H9 (cell line): Measurements from ENCODE around the gene SLC25A15. TPM values are rescaled to one million over a fixed set of nuclear protein-coding genes. Genes with fewer than 3 reads are reported as not detected.

Experiments used
- DNase-seq: peaks from one replicate; pipeline ENCODE4 v3.0.0-alpha.2; 2017
- H2AFZ ChIP-seq: one replicate; pipeline ENCODE4 v1.6.1; 2013; ENCODE audit warnings: mild to moderate bottlenecking, low read length, control low read depth, moderate library complexity
- H2AK5ac ChIP-seq: 2 replicates; pipeline ENCODE4 v1.6.1; 2013; ENCODE audit warnings: low read length, control low read depth, mixed read lengths; ENCODE audit not compliant: insufficient read length
- H2BK120ac ChIP-seq: one replicate; pipeline ENCODE4 v1.6.1; 2013; ENCODE audit warnings: low read depth, mild to moderate bottlenecking, low read length, control low read depth, inconsistent platforms; ENCODE audit not compliant: poor library complexity, severe bottlenecking
- H2BK12ac ChIP-seq: 2 replicates; pipeline ENCODE4 v1.6.1; 2013; ENCODE audit warnings: low read length, control low read depth, mixed read lengths, low read depth; ENCODE audit not compliant: insufficient read length
- H2BK15ac ChIP-seq: 2 replicates; pipeline ENCODE4 v1.6.1; 2013; ENCODE audit warnings: low read depth, low read length, control low read depth
- H2BK20ac ChIP-seq: one replicate; pipeline ENCODE4 v1.6.1; 2013; ENCODE audit warnings: low read depth, mild to moderate bottlenecking, low read length, control low read depth, inconsistent platforms; ENCODE audit not compliant: poor library complexity, severe bottlenecking
- H2BK5ac ChIP-seq: 2 replicates; pipeline ENCODE4 v1.6.1; 2013; ENCODE audit warnings: low read length, control low read depth, mixed read lengths; ENCODE audit not compliant: insufficient read length
- H3K14ac ChIP-seq: 2 replicates; pipeline ENCODE4 v1.6.1; 2013; ENCODE audit warnings: low read length, control low read depth; ENCODE audit not compliant: insufficient read depth
- H3K18ac ChIP-seq: 2 replicates; pipeline ENCODE4 v1.6.1; 2013; ENCODE audit warnings: low read depth, mild to moderate bottlenecking, mixed read lengths, low read length, control low read depth; ENCODE audit not compliant: insufficient read length
- H3K23ac ChIP-seq: 2 replicates; pipeline ENCODE4 v1.6.1; 2013; ENCODE audit warnings: low read length, control low read depth, mixed read lengths, low read depth; ENCODE audit not compliant: insufficient read length
- H3K23me2 ChIP-seq: 2 replicates; pipeline ENCODE4 v1.6.1; 2013; ENCODE audit warnings: low read depth, mild to moderate bottlenecking, mixed read lengths, low read length, control low read depth; ENCODE audit not compliant: insufficient read length, poor library complexity, severe bottlenecking
- H3K27ac ChIP-seq: 2 replicates; pipeline ENCODE4 v1.5.1; 2013; ENCODE audit warnings: low read length, control low read depth, mixed read lengths, low read depth; ENCODE audit not compliant: insufficient read length
- H3K27me3 ChIP-seq: 2 replicates; pipeline ENCODE4 v1.6.1; 2013; ENCODE audit warnings: low read length, control low read depth, inconsistent platforms; ENCODE audit not compliant: insufficient read depth
- H3K4ac ChIP-seq: 2 replicates; pipeline ENCODE4 v1.6.1; 2013; ENCODE audit warnings: low read depth, mild to moderate bottlenecking, control low read depth, inconsistent platforms, low read length, moderate library complexity
- H3K4me1 ChIP-seq: 2 replicates; pipeline ENCODE4 v1.6.1; 2013; ENCODE audit warnings: low read length, control low read depth, inconsistent platforms; ENCODE audit not compliant: insufficient read depth
- H3K4me2 ChIP-seq: 2 replicates; pipeline ENCODE4 v1.6.1; 2013; ENCODE audit warnings: low read length, control low read depth, mixed read lengths; ENCODE audit not compliant: insufficient read length, insufficient read depth
- H3K56ac ChIP-seq: 2 replicates; pipeline ENCODE4 v1.6.1; 2013; ENCODE audit warnings: low read depth, mild to moderate bottlenecking, mixed read lengths, low read length, control low read depth; ENCODE audit not compliant: insufficient read length
- H3K79me1 ChIP-seq: 2 replicates; pipeline ENCODE4 v1.6.1; 2013; ENCODE audit warnings: low read depth, mild to moderate bottlenecking, moderate library complexity, low read length, control low read depth, inconsistent platforms; ENCODE audit not compliant: insufficient read depth, poor library complexity, severe bottlenecking
- H3K79me2 ChIP-seq: 2 replicates; pipeline ENCODE4 v1.6.1; 2013; ENCODE audit warnings: low read length, control low read depth, inconsistent platforms; ENCODE audit not compliant: insufficient read depth
- H3K9ac ChIP-seq: 2 replicates; pipeline ENCODE4 v1.6.1; 2013; ENCODE audit warnings: low read length, control low read depth, mixed read lengths; ENCODE audit not compliant: insufficient read length; ENCODE audit errors: extremely low read depth
- H3K9me3 ChIP-seq: one replicate; pipeline ENCODE4 v1.6.1; 2013; ENCODE audit warnings: low read depth, low read length, inconsistent platforms; ENCODE audit not compliant: control insufficient read depth
- H3T11ph ChIP-seq: one replicate; pipeline ENCODE4 v1.6.1; 2013; ENCODE audit warnings: mild to moderate bottlenecking, low read length, control low read depth, inconsistent platforms
- H4K20me1 ChIP-seq: one replicate; pipeline ENCODE4 v1.6.1; 2013; ENCODE audit not compliant: control insufficient read depth, insufficient read length, insufficient read depth
- H4K5ac ChIP-seq: 2 replicates; pipeline ENCODE4 v1.6.1; 2013; ENCODE audit warnings: low read depth, mild to moderate bottlenecking, mixed read lengths, low read length, control low read depth; ENCODE audit not compliant: insufficient read length
- H4K8ac ChIP-seq: replicated peaks from 2 replicates; pipeline ENCODE4 v1.6.1; 2013; ENCODE audit warnings: low read length, control low read depth, mixed read lengths, low read depth; ENCODE audit not compliant: insufficient read length
- H4K91ac ChIP-seq: 2 replicates; pipeline ENCODE4 v1.6.1; 2013; ENCODE audit warnings: low read depth, mild to moderate bottlenecking, moderate library complexity, mixed read lengths, low read length, control low read depth; ENCODE audit not compliant: insufficient read length
- H3K27ac Mint-ChIP-seq, 3 experiments: 2 replicates in 2 of 3; 3 replicates in 1 of 3; pipeline ENCODE4 v1.8.0; 2020 to 2021; ENCODE audit warnings: mixed read lengths in 3 of 3, mild to moderate bottlenecking in 1 of 3, moderate library complexity in 1 of 3
- H3K27me3 Mint-ChIP-seq: 2 replicates; pipeline ENCODE4 v1.8.0; 2021; ENCODE audit warnings: low read depth, mild to moderate bottlenecking, moderate library complexity, mixed read lengths
- H3K36me3 Mint-ChIP-seq, 3 experiments: 2 replicates in 2 of 3; 3 replicates in 1 of 3; pipeline ENCODE4 v1.8.0; 2020 to 2021; ENCODE audit warnings: low read depth in 3 of 3, mixed read lengths in 3 of 3; ENCODE audit not compliant: insufficient read depth in 1 of 3
- H3K4me1 Mint-ChIP-seq, 2 experiments: 2 replicates each; pipeline ENCODE4 v1.8.0; 2020; ENCODE audit warnings: mixed read lengths in 2 of 2
- H3K4me3 Mint-ChIP-seq, 2 experiments: 2 replicates in 1 of 2; 3 replicates in 1 of 2; pipeline ENCODE4 v1.8.0; 2020 to 2021; ENCODE audit warnings: mild to moderate bottlenecking in 2 of 2, mixed read lengths in 2 of 2, moderate library complexity in 1 of 2
- H3K9me3 Mint-ChIP-seq, 2 experiments: 2 replicates in 1 of 2; 3 replicates in 1 of 2; pipeline ENCODE4 v1.8.0; 2020; ENCODE audit warnings: mild to moderate bottlenecking in 2 of 2, mixed read lengths in 2 of 2, moderate library complexity in 1 of 2
- WGBS: extraction: QIAGEN DNeasy Blood & Tissue Kit; methylation state at CpG from one replicate; pipeline ENCODE4 v1.1.7; 2013; ENCODE audit warnings: missing lambda C conversion rate, low lambda C conversion rate, mixed read lengths; ENCODE audit not compliant: insufficient read length; ENCODE audit errors: extremely low coverage; 5-methylcytosine and 5-hydroxymethylcytosine counted together
- total RNA-seq: library from RNA; stranded (reverse); gene quantifications from 2 replicates; pipeline ENCODE4 v1.2.1, GENCODE V29; 2021
- TF ChIP-seq, protein P1 (sequence below): fragments of 200-600 bp; sonication (generic); conservative IDR thresholded peaks from 3 replicates; pipeline ENCODE4 v1.8.0; 2021; ENCODE audit warnings: antibody characterized with exemption, mild to moderate bottlenecking

SLC25A15 gene
- total RNA-seq, 1 experiment from 2014 or later: 21.1 TPM

DNA sequence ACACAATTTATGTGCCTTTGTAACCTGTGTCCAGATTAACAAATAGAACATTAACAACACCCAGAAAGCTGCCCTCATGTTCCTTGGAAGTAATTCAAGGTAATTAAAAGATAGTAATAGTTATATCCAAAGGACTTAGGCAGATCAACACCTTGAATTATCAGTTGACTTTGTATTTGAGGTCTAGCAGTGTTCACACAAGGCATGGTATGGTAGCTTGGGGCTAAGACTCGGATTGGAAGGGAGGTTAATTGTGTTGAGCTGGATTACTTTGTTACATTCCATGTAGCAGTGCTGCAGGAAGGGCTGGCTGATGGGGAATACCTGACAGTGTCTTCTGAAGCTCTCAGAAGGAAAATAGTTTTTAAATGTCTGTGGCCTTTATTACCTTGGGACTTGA, 16.8 kb downstream of the SLC25A15 start:
- no peaks in the 10 kb centered on the region for H3K23me2 ChIP-seq
- no peaks in the 10 kb centered on the region for H3K9me3 Mint-ChIP-seq

More for the DNA sequence above, 16.8 kb downstream of the SLC25A15 start:
- TF ChIP-seq, protein P1, sequence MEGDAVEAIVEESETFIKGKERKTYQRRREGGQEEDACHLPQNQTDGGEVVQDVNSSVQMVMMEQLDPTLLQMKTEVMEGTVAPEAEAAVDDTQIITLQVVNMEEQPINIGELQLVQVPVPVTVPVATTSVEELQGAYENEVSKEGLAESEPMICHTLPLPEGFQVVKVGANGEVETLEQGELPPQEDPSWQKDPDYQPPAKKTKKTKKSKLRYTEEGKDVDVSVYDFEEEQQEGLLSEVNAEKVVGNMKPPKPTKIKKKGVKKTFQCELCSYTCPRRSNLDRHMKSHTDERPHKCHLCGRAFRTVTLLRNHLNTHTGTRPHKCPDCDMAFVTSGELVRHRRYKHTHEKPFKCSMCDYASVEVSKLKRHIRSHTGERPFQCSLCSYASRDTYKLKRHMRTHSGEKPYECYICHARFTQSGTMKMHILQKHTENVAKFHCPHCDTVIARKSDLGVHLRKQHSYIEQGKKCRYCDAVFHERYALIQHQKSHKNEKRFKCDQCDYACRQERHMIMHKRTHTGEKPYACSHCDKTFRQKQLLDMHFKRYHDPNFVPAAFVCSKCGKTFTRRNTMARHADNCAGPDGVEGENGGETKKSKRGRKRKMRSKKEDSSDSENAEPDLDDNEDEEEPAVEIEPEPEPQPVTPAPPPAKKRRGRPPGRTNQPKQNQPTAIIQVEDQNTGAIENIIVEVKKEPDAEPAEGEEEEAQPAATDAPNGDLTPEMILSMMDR: no peak
- no peak overlapping the region for H3K56ac ChIP-seq
- no peak overlapping the region for H4K8ac ChIP-seq
- no peak overlapping the region for H4K91ac ChIP-seq
- no peak overlapping the region for H4K5ac ChIP-seq
- no peak overlapping the region for H3K4me2 ChIP-seq
- H3K9me3 ChIP-seq: no peaks in the 10 kb centered on the region
- H2BK120ac ChIP-seq: no peak overlapping the region
- H3K27me3 Mint-ChIP-seq: no peaks in the 10 kb centered on the region
- peak overlapping the region in 1 of 3 experiments; percentile 32; a peak in 1 of 7 replicates for H3K27ac Mint-ChIP-seq
- no peaks in the 10 kb centered on the region for H3K4me1 Mint-ChIP-seq
- no peak overlapping the region for H3K23ac ChIP-seq
- H3K79me2 ChIP-seq: no peaks in the 10 kb centered on the region
- WGBS: no CpG with 5 or more reads among the region's 1 CpG
- no peak overlapping the region for H3T11ph ChIP-seq
- no peak for DNase-seq
- H2AK5ac ChIP-seq: no peak overlapping the region
- H3K4me3 Mint-ChIP-seq: no peak overlapping the region
- no peaks in the 10 kb centered on the region for H4K20me1 ChIP-seq
- H2BK12ac ChIP-seq: no peak overlapping the region
- H2BK5ac ChIP-seq: no peak overlapping the region
- H2AFZ ChIP-seq: no peak overlapping the region
- no peak overlapping the region for H3K18ac ChIP-seq
- no peaks in the 10 kb centered on the region for H3K4me1 ChIP-seq
- H3K27ac ChIP-seq: no peak overlapping the region
- no peak overlapping the region for H3K4ac ChIP-seq
- H2BK20ac ChIP-seq: no peak overlapping the region
- peaks cover 13 to 56% (median 56%) of the 10 kb centered on the region in 3 experiments; a peak in 6 of 7 replicates for H3K36me3 Mint-ChIP-seq
- H3K14ac ChIP-seq: no peak overlapping the region
- H3K9ac ChIP-seq: peak overlapping the region; percentile 37
- no peak overlapping the region for H2BK15ac ChIP-seq
- no peaks in the 10 kb centered on the region for H3K79me1 ChIP-seq
- H3K27me3 ChIP-seq: no peaks in the 10 kb centered on the region
